Activated naive CD8-positive, alpha-beta T cell treated with anti-CD3 and anti-CD28 coated beads, Interleukin-2, amount 10 ng/mL, durations not matched to agents 7 days and 5 days (primary cell): Measurements from ENCODE around the gene ASGR1. TPM values are rescaled to one million over a fixed set of nuclear protein-coding genes. Genes with fewer than 3 reads are reported as not detected.
A peak's percentile ranks its signal among the peaks of the same experiment; 100 is the strongest.
"Not testable (repeated sequence)": the region's sequence is repeated elsewhere in the genome, so short reads cannot be mapped to it uniquely, and the experiment has no call there.

Experiments
- ATAC-seq: fragments of 150-1000 bp; cut with Tn5 transposase; one replicate; pipeline ENCODE4 v1.10.0; 2021; ENCODE audit warnings: low read depth, moderate library complexity
- POLR2A ChIA-PET: fragments of 350-600 bp; sonication (Branson Sonifier 250); formaldehyde crosslinking; loops from one replicate; lab custom pipeline; 2021; ENCODE audit warnings: antibody characterized with exemption; lab: Charles Lee
- DNase-seq: peaks from one replicate; pipeline ENCODE4 v3.0.0; 2021
- H3K27ac Mint-ChIP-seq: one replicate; pipeline ENCODE4 v1.8.0; 2022; ENCODE audit warnings: mild to moderate bottlenecking, mixed read lengths
- H3K27me3 Mint-ChIP-seq: one replicate; pipeline ENCODE4 v1.8.0; 2022; ENCODE audit warnings: mild to moderate bottlenecking, moderate library complexity, mixed read lengths
- H3K36me3 Mint-ChIP-seq: one replicate; pipeline ENCODE4 v1.8.0; 2021; ENCODE audit warnings: mild to moderate bottlenecking, mixed read lengths
- H3K4me1 Mint-ChIP-seq: one replicate; pipeline ENCODE4 v1.8.0; 2021; ENCODE audit warnings: mixed read lengths
- H3K4me3 Mint-ChIP-seq: one replicate; pipeline ENCODE4 v1.8.0; 2022; ENCODE audit warnings: mild to moderate bottlenecking, moderate library complexity, mixed read lengths
- H3K9me3 Mint-ChIP-seq: one replicate; pipeline ENCODE4 v1.8.0; 2021; ENCODE audit warnings: mixed read lengths
- total RNA-seq, 2 experiments: library from RNA; stranded (reverse); gene quantifications; one replicate each; pipeline ENCODE4 v1.2.3, GENCODE V29; 2021

Gene ASGR1
- total RNA-seq, 2 experiments from 2014 or later = 1.1 to 1.5 TPM

- POLR2A ChIA-PET = interaction anchor here (1.2 kb wide), 1 partner anchor 43 kb away, joined by 3 read pairs; no protein-coding TSS in a partner anchor
- H3K9me3 Mint-ChIP-seq = no peaks in the 10 kb centered on the region
- no peaks in the 10 kb centered on the region for H3K36me3 Mint-ChIP-seq
- peaks cover 15% of the 10 kb centered on the region for H3K27me3 Mint-ChIP-seq
- no peak overlapping the region for H3K27ac Mint-ChIP-seq
- H3K4me1 Mint-ChIP-seq = peaks cover 9% of the 10 kb centered on the region
- ATAC-seq = no peak
- peak overlapping the region; percentile 33 for H3K4me3 Mint-ChIP-seq
- no peak for DNase-seq
Measured at GRCh38 chr17:7176841-7177190, 2.4 kb downstream of the ASGR1 start.

DNA sequence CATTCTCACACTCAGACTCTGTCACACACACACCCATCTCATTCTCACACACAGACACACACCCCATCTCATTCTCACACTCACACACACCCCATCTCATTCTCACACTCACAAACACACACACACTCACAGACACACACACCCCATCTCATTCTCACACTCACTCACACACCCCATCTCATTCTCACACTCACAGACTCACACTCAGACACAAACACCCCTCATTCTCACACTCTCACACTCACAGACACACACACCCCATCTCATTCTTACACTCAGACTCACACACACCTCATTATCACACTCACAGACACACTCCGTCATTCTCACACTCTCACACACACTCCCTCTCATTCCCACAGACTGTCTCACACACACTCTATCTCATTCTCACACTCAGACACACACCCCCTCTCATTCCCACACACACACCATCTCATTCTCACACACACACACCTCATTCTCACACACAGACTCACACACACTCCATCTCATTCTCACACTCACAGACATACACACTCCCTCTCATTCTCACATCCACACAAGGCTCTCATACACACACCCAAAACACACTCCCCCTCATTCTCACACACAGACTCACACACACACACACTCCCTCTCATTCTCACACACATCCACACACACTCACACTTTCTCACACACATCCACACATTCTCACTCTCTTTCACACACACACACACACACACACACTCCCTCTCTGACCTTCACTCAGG, 2.9 kb downstream of the ASGR1 start:
- POLR2A ChIA-PET = no interaction called here
- no peaks in the 10 kb centered on the region for H3K36me3 Mint-ChIP-seq
- H3K27ac Mint-ChIP-seq = no peak overlapping the region
- DNase-seq (no peak), ATAC-seq (no peak)
- H3K9me3 Mint-ChIP-seq = no peaks in the 10 kb centered on the region
- peaks cover 9% of the 10 kb centered on the region for H3K4me1 Mint-ChIP-seq
- H3K27me3 Mint-ChIP-seq = peaks cover 15% of the 10 kb centered on the region
- no peak overlapping the region for H3K4me3 Mint-ChIP-seq

- POLR2A ChIA-PET = no interaction called here
- no peaks in the 10 kb centered on the region for H3K36me3 Mint-ChIP-seq
- H3K9me3 Mint-ChIP-seq = no peaks in the 10 kb centered on the region
- H3K27ac Mint-ChIP-seq = no peak overlapping the region
- H3K4me1 Mint-ChIP-seq = peaks cover 9% of the 10 kb centered on the region
- no peak overlapping the region for H3K4me3 Mint-ChIP-seq
- DNase-seq = no peak
- peaks cover 15% of the 10 kb centered on the region for H3K27me3 Mint-ChIP-seq
- no peak for ATAC-seq
Measured at GRCh38 chr17:7175330-7175733, 3.8 kb downstream of the ASGR1 start.

- peaks cover 9% of the 10 kb centered on the region for H3K4me1 Mint-ChIP-seq
- H3K9me3 Mint-ChIP-seq = no peaks in the 10 kb centered on the region
- no peak overlapping the region for H3K27ac Mint-ChIP-seq
- H3K36me3 Mint-ChIP-seq = no peaks in the 10 kb centered on the region
- H3K27me3 Mint-ChIP-seq = peaks cover 15% of the 10 kb centered on the region
- no peak overlapping the region for H3K4me3 Mint-ChIP-seq
- POLR2A ChIA-PET = no interaction called here
- ATAC-seq (no peak), DNase-seq (no peak)
Measured at GRCh38 chr17:7174603-7175326, 4.4 kb downstream of the ASGR1 start.

GRCh38 chr17:7173687-7174602, 5.2 kb downstream of the ASGR1 start:
- POLR2A ChIA-PET = no interaction called here
- DNase-seq (peak; percentile 68), ATAC-seq (peak; percentile 83)
- no peak overlapping the region for H3K27ac Mint-ChIP-seq
- no peak overlapping the region for H3K4me3 Mint-ChIP-seq
- H3K36me3 Mint-ChIP-seq = no peaks in the 10 kb centered on the region
- peaks cover 15% of the 10 kb centered on the region for H3K27me3 Mint-ChIP-seq
- peaks cover 9% of the 10 kb centered on the region for H3K4me1 Mint-ChIP-seq
- no peaks in the 10 kb centered on the region for H3K9me3 Mint-ChIP-seq

- H3K27me3 Mint-ChIP-seq, ATAC-seq, H3K4me1 Mint-ChIP-seq, DNase-seq, H3K27ac Mint-ChIP-seq, H3K9me3 Mint-ChIP-seq, H3K4me3 Mint-ChIP-seq, POLR2A ChIA-PET, H3K36me3 Mint-ChIP-seq: not testable (repeated sequence)
Measured at GRCh38 chr17:7172522-7173191, 6.5 kb downstream of the ASGR1 start.

DNA sequence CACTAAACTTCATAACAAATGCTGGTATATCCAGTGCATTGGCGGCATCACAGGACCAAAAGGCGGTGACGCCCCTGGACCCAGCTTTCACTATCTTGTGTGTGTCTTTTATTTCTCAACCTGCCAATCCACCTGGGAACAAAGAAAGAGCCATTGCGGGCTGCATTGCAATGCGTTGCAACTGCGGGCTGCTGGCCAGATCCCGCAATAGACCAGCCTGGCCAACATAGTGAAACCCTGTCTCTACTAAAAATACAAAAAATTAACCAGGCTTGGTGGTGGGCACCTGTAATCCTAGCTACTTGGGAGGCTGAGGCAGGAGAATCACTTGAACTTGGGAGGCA, 9.6 kb downstream of the ASGR1 start:
- ATAC-seq, H3K27ac Mint-ChIP-seq, H3K4me1 Mint-ChIP-seq, H3K36me3 Mint-ChIP-seq, H3K4me3 Mint-ChIP-seq, H3K9me3 Mint-ChIP-seq, POLR2A ChIA-PET, DNase-seq: not testable (repeated sequence)
- H3K27me3 Mint-ChIP-seq = peaks cover 14% of the 10 kb centered on the region

GRCh38 chr17:7168841-7169564, 10.2 kb downstream of the ASGR1 start:
- DNase-seq, ATAC-seq, POLR2A ChIA-PET, H3K4me1 Mint-ChIP-seq, H3K36me3 Mint-ChIP-seq, H3K4me3 Mint-ChIP-seq, H3K27ac Mint-ChIP-seq, H3K9me3 Mint-ChIP-seq: not testable (repeated sequence)
- peaks cover 14% of the 10 kb centered on the region for H3K27me3 Mint-ChIP-seq

DNA sequence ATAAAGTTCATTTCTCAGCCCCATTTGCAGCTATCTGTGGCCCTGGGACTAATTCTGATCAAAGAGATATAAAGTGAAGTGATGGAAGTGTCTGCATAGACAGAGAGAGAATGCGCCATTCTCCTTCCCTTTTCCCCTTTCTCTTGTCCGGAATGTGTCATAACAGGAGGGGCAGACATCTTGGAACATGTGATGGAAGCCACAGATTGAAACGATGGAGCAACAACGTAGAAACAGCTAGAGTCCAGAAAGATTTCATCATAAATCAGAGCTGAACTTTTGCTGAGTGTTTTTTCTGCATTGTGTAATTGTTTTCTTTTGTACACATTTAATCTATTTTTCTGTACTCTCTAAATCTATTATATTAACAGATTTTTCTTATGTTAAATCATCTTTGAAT, 11.3 kb downstream of the ASGR1 start:
- H3K36me3 Mint-ChIP-seq = no peaks in the 10 kb centered on the region
- no peaks in the 10 kb centered on the region for H3K4me1 Mint-ChIP-seq
- H3K4me3 Mint-ChIP-seq = no peak overlapping the region
- no peaks in the 10 kb centered on the region for H3K9me3 Mint-ChIP-seq
- no peak for ATAC-seq
- DNase-seq = no peak
- peaks cover 11% of the 10 kb centered on the region for H3K27me3 Mint-ChIP-seq
- POLR2A ChIA-PET = interaction anchor here (0.7 kb wide), 1 partner anchor 208 kb away, joined by 4 read pairs; no protein-coding TSS in a partner anchor
- no peak overlapping the region for H3K27ac Mint-ChIP-seq

DNA sequence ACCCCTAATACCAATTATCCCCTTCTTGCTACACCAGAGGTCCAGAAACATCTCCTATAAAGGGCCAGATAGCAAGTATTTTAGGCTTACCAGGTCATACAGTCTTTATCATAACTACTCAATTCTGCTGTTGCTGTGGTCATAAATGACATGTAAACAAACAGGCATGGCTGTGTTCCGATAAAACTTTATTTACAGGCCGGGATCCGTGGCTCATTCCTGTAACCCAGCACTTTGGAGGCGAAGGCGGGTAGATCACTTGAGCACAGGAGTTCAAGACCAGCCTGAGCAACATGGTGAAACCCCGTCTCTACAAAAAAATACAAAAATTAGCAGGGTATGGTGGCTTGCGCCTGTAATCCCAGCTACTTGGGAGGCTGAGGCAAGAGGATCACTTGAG, 12.3 kb downstream of the ASGR1 start:
- H3K4me1 Mint-ChIP-seq = no peaks in the 10 kb centered on the region
- no peak overlapping the region for H3K27ac Mint-ChIP-seq
- ATAC-seq (no peak), DNase-seq (no peak)
- no peaks in the 10 kb centered on the region for H3K9me3 Mint-ChIP-seq
- POLR2A ChIA-PET = interaction anchor here (0.6 kb wide), 1 partner anchor 106 kb away, joined by 4 read pairs; no protein-coding TSS in a partner anchor
- no peak overlapping the region for H3K4me3 Mint-ChIP-seq
- peaks cover 11% of the 10 kb centered on the region for H3K27me3 Mint-ChIP-seq
- H3K36me3 Mint-ChIP-seq = no peaks in the 10 kb centered on the region

- ATAC-seq, H3K36me3 Mint-ChIP-seq, H3K9me3 Mint-ChIP-seq, H3K27ac Mint-ChIP-seq, H3K4me3 Mint-ChIP-seq, H3K4me1 Mint-ChIP-seq, POLR2A ChIA-PET, DNase-seq: not testable (repeated sequence)
- peaks cover 19% of the 10 kb centered on the region for H3K27me3 Mint-ChIP-seq
Measured at GRCh38 chr17:7159571-7159970, 19.6 kb downstream of the ASGR1 start.

DNA sequence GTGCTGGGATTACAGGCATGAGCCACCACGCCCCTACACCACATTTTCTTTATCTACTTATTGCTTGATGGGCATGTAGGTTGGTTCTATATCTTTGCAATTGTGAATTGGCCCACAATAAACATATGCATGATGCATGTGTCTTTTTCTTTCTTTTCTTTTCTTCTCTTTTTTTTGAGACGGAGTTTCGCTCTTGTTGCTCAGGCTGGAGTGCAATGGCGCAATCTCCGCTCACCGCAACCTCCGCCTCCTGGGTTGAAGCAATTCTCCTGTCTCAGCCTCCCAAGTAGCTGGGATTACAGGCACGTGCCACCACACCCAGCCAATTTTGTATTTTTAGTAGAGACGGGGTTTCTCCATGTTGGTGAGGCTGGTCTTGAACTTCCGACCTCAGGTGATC, 20.7 kb downstream of the ASGR1 start:
- H3K4me1 Mint-ChIP-seq, DNase-seq, POLR2A ChIA-PET, H3K27ac Mint-ChIP-seq, H3K9me3 Mint-ChIP-seq, H3K4me3 Mint-ChIP-seq, H3K36me3 Mint-ChIP-seq, ATAC-seq: not testable (repeated sequence)
- peaks cover 27% of the 10 kb centered on the region for H3K27me3 Mint-ChIP-seq
